Measurements from ENCODE around the gene CCDC69. TPM values are rescaled to one million over a fixed set of nuclear protein-coding genes. Genes with fewer than 3 reads are reported as not detected.
A peak's percentile ranks its signal among the peaks of the same experiment; 100 is the strongest.

Gene CCDC69
- total RNA-seq, 1 experiment from 2014 or later, result 1.1 TPM

- no peak for DNase-seq (ENCODE audit: low read depth, low spot score)
- in situ Hi-C loops (cut with HindIII; ENCODE audit: low pct_unique_long_range_greater_than_20kb, low sequenced_read_pairs), result no loop called here
Observed at GRCh38 chr5:151159649-151160373, 64.1 kb downstream of the CCDC69 start.

- DNase-seq (ENCODE audit: low read depth, low spot score), result no peak
- in situ Hi-C loops (cut with HindIII; ENCODE audit: low pct_unique_long_range_greater_than_20kb, low sequenced_read_pairs), result no loop called here
Observed at GRCh38 chr5:151158287-151158661, 65.6 kb downstream of the CCDC69 start.

GRCh38 chr5:151157426-151158286 is 66.2 kb downstream of the CCDC69 start, which contains the start of gene ANXA6:
Gene ANXA6, minus strand, starts transcription at chr5:151157779. Its CDS starts 9,878 bp downstream, at chr5:151147901.
- in situ Hi-C loops (cut with HindIII; ENCODE audit: low pct_unique_long_range_greater_than_20kb, low sequenced_read_pairs), result no loop called here
- DNase-seq (ENCODE audit: low read depth, low spot score), result peak; percentile 66

- DNase-seq (ENCODE audit: low read depth, low spot score), result no peak
- in situ Hi-C loops (cut with HindIII; ENCODE audit: low pct_unique_long_range_greater_than_20kb, low sequenced_read_pairs), result no loop called here
Observed at GRCh38 chr5:151156507-151157420, 67.1 kb downstream of the CCDC69 start.

GRCh38 chr5:151155775-151156506 is 68.0 kb downstream of the CCDC69 start:
- in situ Hi-C loops (cut with HindIII; ENCODE audit: low pct_unique_long_range_greater_than_20kb, low sequenced_read_pairs), result no loop called here
- no peak for DNase-seq (ENCODE audit: low read depth, low spot score)

- in situ Hi-C loops (cut with HindIII; ENCODE audit: low pct_unique_long_range_greater_than_20kb, low sequenced_read_pairs), result no loop called here
Observed at GRCh38 chr5:151154931-151155774, 68.7 kb downstream of the CCDC69 start.

GRCh38 chr5:151153766-151154272 is 70.1 kb downstream of the CCDC69 start:
- no peak for DNase-seq (ENCODE audit: low read depth, low spot score)
- in situ Hi-C loops (cut with HindIII; ENCODE audit: low pct_unique_long_range_greater_than_20kb, low sequenced_read_pairs), result no loop called here

More at GRCh38 chr5:151154931-151155774, 68.7 kb downstream of the CCDC69 start:
- DNase-seq (ENCODE audit: low read depth, low spot score), result no peak

- in situ Hi-C loops (cut with HindIII; ENCODE audit: low pct_unique_long_range_greater_than_20kb, low sequenced_read_pairs), result no loop called here
- no peak for DNase-seq (ENCODE audit: low read depth, low spot score)
Observed at GRCh38 chr5:151153300-151153699, 70.6 kb downstream of the CCDC69 start.

GRCh38 chr5:151151793-151152192 is 72.1 kb downstream of the CCDC69 start:
- DNase-seq (ENCODE audit: low read depth, low spot score), result no peak
- in situ Hi-C loops (cut with HindIII; ENCODE audit: low pct_unique_long_range_greater_than_20kb, low sequenced_read_pairs), result no loop called here

GRCh38 chr5:151151263-151151660 is 72.6 kb downstream of the CCDC69 start:
- in situ Hi-C loops (cut with HindIII; ENCODE audit: low pct_unique_long_range_greater_than_20kb, low sequenced_read_pairs), result no loop called here
- DNase-seq (ENCODE audit: low read depth, low spot score), result no peak

GRCh38 chr5:151150471-151151262 is 73.2 kb downstream of the CCDC69 start:
- no peak for DNase-seq (ENCODE audit: low read depth, low spot score)
- in situ Hi-C loops (cut with HindIII; ENCODE audit: low pct_unique_long_range_greater_than_20kb, low sequenced_read_pairs), result no loop called here

GRCh38 chr5:151148583-151148982 is 75.3 kb downstream of the CCDC69 start:
- in situ Hi-C loops (cut with HindIII; ENCODE audit: low pct_unique_long_range_greater_than_20kb, low sequenced_read_pairs), result no loop called here
- DNase-seq (ENCODE audit: low read depth, low spot score), result no peak

GRCh38 chr5:151147033-151147432 is 76.9 kb downstream of the CCDC69 start:
- no peak for DNase-seq (ENCODE audit: low read depth, low spot score)
- in situ Hi-C loops (cut with HindIII; ENCODE audit: low pct_unique_long_range_greater_than_20kb, low sequenced_read_pairs), result no loop called here

- no peak for DNase-seq (ENCODE audit: low read depth, low spot score)
- in situ Hi-C loops (cut with HindIII; ENCODE audit: low pct_unique_long_range_greater_than_20kb, low sequenced_read_pairs), result no loop called here
Observed at GRCh38 chr5:151146061-151146460, 77.8 kb downstream of the CCDC69 start.

GRCh38 chr5:151144922-151145321 is 79.0 kb downstream of the CCDC69 start:
- no peak for DNase-seq (ENCODE audit: low read depth, low spot score)
- in situ Hi-C loops (cut with HindIII; ENCODE audit: low pct_unique_long_range_greater_than_20kb, low sequenced_read_pairs), result no loop called here

Measured in SK-MEL-5 (cell line).